Lower leg skin (tissue), 4 donors: ENCODE results near the gene MORC2. TPM values are rescaled to one million over a fixed set of nuclear protein-coding genes. Genes with fewer than 3 reads are reported as not detected.

Source experiments
- DNase-seq, 2 donors: peaks; one replicate each; pipeline ENCODE4 v3.0.0-alpha.2; 2019; ENCODE audit warnings: low spot score in 2 of 2
- H3K4me3 ChIP-seq: fragments of 200-600 bp; sonication (generic); 2 replicates; pipeline ENCODE4 v1.5.1; 2017; ENCODE audit warnings: mild to moderate bottlenecking, low read depth; ENCODE audit not compliant: poor library complexity, severe bottlenecking
- CTCF ChIP-seq, 3 donors: fragments of 450-650 bp; IDR thresholded peaks; one replicate each; pipeline ENCODE4 v1.5.1; 2016; ENCODE audit warnings: antibody characterized with exemption in 3 of 3, mild to moderate bottlenecking in 3 of 3, moderate library complexity in 2 of 3
- POLR2A ChIP-seq, 2 donors: fragments of 450-650 bp; IDR thresholded peaks; one replicate each; pipeline ENCODE4 v1.6.1; 2016 to 2017; ENCODE audit warnings: antibody characterized with exemption in 2 of 2, mild to moderate bottlenecking in 1 of 2, moderate library complexity in 1 of 2
- WGBS, 2 donors: methylation state at CpG; one replicate each; pipeline ENCODE4 v1.1.5; 2018; 5-methylcytosine and 5-hydroxymethylcytosine counted together
- intact Hi-C: fragments of 100-400 bp; cut with DNase I; formaldehyde crosslinking; loops from one replicate; pipeline ENCODE4 v1.15.0; 2023; ENCODE audit warnings: low total_unique reads
- total RNA-seq, 4 donors: library from RNA; depleted of rRNA; stranded (reverse); fragments of >200 nt; gene quantifications; one replicate each; pipeline ENCODE4 v1.1.0, GENCODE V29; 2016

Gene MORC2
- total RNA-seq, 4 donors from 2014 or later: 16.2 to 34.7 (median 21.4) TPM

- TF ChIP-seq CTCF (IDR thresholded peaks at IDR 0.05) (no peak), POLR2A (IDR thresholded peaks at IDR 0.05) (no peak)
- WGBS, 2 donors: 76 to 86% methylated on average over 3 of the region's 3 CpGs
- DNase-seq: peak in 1 of 2 donors; percentile 12
- intact Hi-C loops: no loop called here
- no peak overlapping the region for H3K4me3 ChIP-seq
Measured at GRCh38 chr22:30894371-30894740, 74.2 kb downstream of the MORC2 start.

GRCh38 chr22:30893434-30894370 lies 74.9 kb downstream of the MORC2 start:
- WGBS, 2 donors: 84 to 92% methylated on average over 21 to 23 of the region's 23 CpGs
- no peak overlapping the region for H3K4me3 ChIP-seq
- intact Hi-C loops: no loop called here
- peak in 1 of 2 donors; percentile 68 for DNase-seq
- TF ChIP-seq POLR2A (IDR thresholded peaks at IDR 0.05) (no peak), CTCF (IDR thresholded peaks at IDR 0.05) (no peak)

GRCh38 chr22:30892731-30893221 lies 75.8 kb downstream of the MORC2 start:
- intact Hi-C loops: no loop called here
- DNase-seq: peak in 1 of 2 donors; percentile 75
- no peak overlapping the region for H3K4me3 ChIP-seq

GRCh38 chr22:30892286-30892685 lies 76.3 kb downstream of the MORC2 start:
- H3K4me3 ChIP-seq: no peak overlapping the region
- peak in 1 of 2 donors; percentile 66 for DNase-seq
- TF ChIP-seq POLR2A (IDR thresholded peaks at IDR 0.05) (no peak), CTCF (IDR thresholded peaks at IDR 0.05) (no peak)
- intact Hi-C loops: no loop called here
- 92 to 98% methylated on average over 8 of the region's 8 CpGs for WGBS, 2 donors

More at GRCh38 chr22:30892731-30893221, 75.8 kb downstream of the MORC2 start:
- TF ChIP-seq POLR2A (IDR thresholded peaks at IDR 0.05) (no peak), CTCF (IDR thresholded peaks at IDR 0.05) (no peak)
- WGBS, 2 donors: 96 to 97% methylated on average over 5 of the region's 5 CpGs

- peak in 1 of 2 donors; percentile 32 for DNase-seq
- TF ChIP-seq POLR2A (IDR thresholded peaks at IDR 0.05): no peak
- no peak for TF ChIP-seq CTCF (IDR thresholded peaks at IDR 0.05)
- WGBS, 2 donors: 76 to 77% methylated on average over 6 of the region's 6 CpGs
- no peak overlapping the region for H3K4me3 ChIP-seq
- intact Hi-C loops: no loop called here
Measured at GRCh38 chr22:30891781-30892180, 76.8 kb downstream of the MORC2 start.
